GM12892 (cell line): ENCODE results near the gene GLT1D1.

Source experiments
- POLR2A ChIP-seq: IDR thresholded peaks from 2 replicates; pipeline ENCODE4 v1.6.1; 2011; ENCODE audit warnings: low read depth, low read length, control low read depth
- POLR2AphosphoS5 ChIP-seq: IDR thresholded peaks from 2 replicates; pipeline ENCODE4 v1.6.1; 2011; ENCODE audit warnings: low read depth, low read length, control low read depth
- TAF1 ChIP-seq: IDR thresholded peaks from 2 replicates; pipeline ENCODE4 v1.6.1; 2011; ENCODE audit warnings: low read depth, mild to moderate bottlenecking, control low read depth, low read length, borderline replicate concordance

DNA sequence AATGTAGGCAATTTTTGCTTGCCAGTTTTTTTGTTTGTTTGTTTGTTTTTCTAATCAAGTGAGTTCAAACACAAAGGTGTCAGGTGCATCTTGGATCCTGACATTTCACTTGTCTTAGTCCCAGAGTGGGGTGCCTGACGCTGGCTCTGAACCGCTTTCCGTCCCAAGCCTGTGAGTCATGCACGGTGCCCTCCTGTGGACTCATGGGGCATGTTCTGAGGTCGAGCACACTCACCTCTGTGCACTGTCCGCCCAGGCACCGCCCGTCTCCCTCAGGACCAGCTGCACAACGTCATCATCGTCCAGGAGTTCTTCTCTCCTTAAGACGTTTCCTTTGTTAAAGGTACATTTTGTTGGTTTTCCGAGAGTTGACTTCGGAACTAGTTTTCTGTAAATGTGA is 98.2 kb downstream of the GLT1D1 start:
- TF ChIP-seq POLR2A (no peak), POLR2AphosphoS5 (no peak), TAF1 (no peak)
